Measurements from ENCODE around the gene PNPLA7.

GRCh38 chr9:137501457-137501856, 48.7 kb downstream of the PNPLA7 start:
- TF ChIP-seq FOXM1 (IDR thresholded peaks at IDR 0.05; ENCODE audit: borderline replicate concordance) (no peak), FOXA1 (IDR thresholded peaks at IDR 0.05) (no peak), HDGF (IDR thresholded peaks at IDR 0.05; ENCODE audit: borderline replicate concordance) (no peak), BHLHE40 (IDR thresholded peaks at IDR 0.05; ENCODE audit: borderline replicate concordance) (no peak), SP1 (IDR thresholded peaks at IDR 0.05) (no peak), ELF4 (IDR thresholded peaks at IDR 0.05) (no peak), FOXK2 (IDR thresholded peaks at IDR 0.05) (no peak), ARNT (IDR thresholded peaks at IDR 0.05) (no peak), NFRKB (IDR thresholded peaks at IDR 0.05) (no peak), ZNF384 (IDR thresholded peaks at IDR 0.05) (no peak), TARDBP (IDR thresholded peaks at IDR 0.05) (no peak), SUZ12 (IDR thresholded peaks at IDR 0.05) (no peak)
- TF ChIP-seq, protein P1, sequence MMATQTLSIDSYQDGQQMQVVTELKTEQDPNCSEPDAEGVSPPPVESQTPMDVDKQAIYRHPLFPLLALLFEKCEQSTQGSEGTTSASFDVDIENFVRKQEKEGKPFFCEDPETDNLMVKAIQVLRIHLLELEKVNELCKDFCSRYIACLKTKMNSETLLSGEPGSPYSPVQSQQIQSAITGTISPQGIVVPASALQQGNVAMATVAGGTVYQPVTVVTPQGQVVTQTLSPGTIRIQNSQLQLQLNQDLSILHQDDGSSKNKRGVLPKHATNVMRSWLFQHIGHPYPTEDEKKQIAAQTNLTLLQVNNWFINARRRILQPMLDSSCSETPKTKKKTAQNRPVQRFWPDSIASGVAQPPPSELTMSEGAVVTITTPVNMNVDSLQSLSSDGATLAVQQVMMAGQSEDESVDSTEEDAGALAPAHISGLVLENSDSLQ (IDR thresholded peaks at IDR 0.05) = no peak

All from HEK293T (cell line).